HCT116 (cell line): ENCODE data around the gene ELFN2. TPM values are rescaled to one million over a fixed set of nuclear protein-coding genes. Genes with fewer than 3 reads are reported as not detected.
A peak's percentile ranks its signal among the peaks of the same experiment; 100 is the strongest.

ENCODE experiments used
- ATAC-seq: fragments of 200-7000 bp; cut with Tn5 transposase; 2 replicates; pipeline ENCODE4 v1.9.1; 2020; ENCODE audit warnings: mild to moderate bottlenecking, moderate library complexity
- BruUV-seq: library from RNA; stranded (reverse); fragments of 400-500 nt; replicated peaks from 2 replicates; lab custom pipeline; 2021; lab: Mats Ljungman, UMichigan
- CTCF ChIA-PET: fragments of 300-600 bp; sonication (Branson Sonifier 250); formaldehyde crosslinking; loops from one replicate; lab custom pipeline; 2021; ENCODE audit warnings: antibody characterized with exemption; lab: Charles Lee
- POLR2A ChIA-PET: fragments of 300-600, 350-600 bp; sonication (Branson Sonifier 250); formaldehyde crosslinking; loops from one replicate; lab custom pipeline; 2021; ENCODE audit warnings: antibody characterized with exemption; lab: Charles Lee
- RAD21 ChIA-PET, 2 experiments: fragments of 300-600 bp; sonication (Branson Sonifier 250); formaldehyde crosslinking; loops; one replicate each; lab custom pipeline; 2023; ENCODE audit warnings: low total read pairs in 2 of 2; ENCODE audit not compliant: uncharacterized antibody in 2 of 2, unreplicated experiment in 2 of 2, low non-redundant PET in 1 of 2; lab: Charles Lee
- DNase-seq: peaks from one replicate; pipeline ENCODE4 v3.0.0-alpha.2; 2010; ENCODE audit warnings: low read depth, low spot score
- H2AFZ ChIP-seq: fragments of 200-600 bp; shearing (Covaris generic), sonication (generic); 2 replicates; pipeline ENCODE4 v1.6.1; 2017; ENCODE audit warnings: low read depth, mixed run types, mixed read lengths, antibody characterized with exemption, low read length; ENCODE audit not compliant: poor library complexity, severe bottlenecking
- H3K27ac ChIP-seq: 2 replicates; pipeline ENCODE4 v1.5.1; 2012; ENCODE audit warnings: low read depth, low read length
- H3K27me3 ChIP-seq: fragments of 200-600 bp; sonication (generic); 2 replicates; pipeline ENCODE4 v1.6.1; 2016; ENCODE audit warnings: mixed run types, low read length, mixed read lengths; ENCODE audit not compliant: insufficient read depth
- H3K36me3 ChIP-seq, 2 experiments: fragments of 200-500 bp in 1 of 2; fragments of 200-600 bp in 1 of 2; sonication (Bioruptor generic) in 1 of 2; sonication (generic) in 1 of 2; 2 replicates each; pipeline versions ENCODE4 v1.5.1 to v1.6.1; 2014 to 2016; ENCODE audit warnings: low read length in 2 of 2, inconsistent platforms in 1 of 2, mixed read lengths in 1 of 2, mixed run types in 1 of 2; ENCODE audit not compliant: insufficient read depth in 2 of 2, control insufficient read depth in 1 of 2
- H3K4me1 ChIP-seq, 2 experiments: fragments of 200-600 bp in 1 of 2; sonication (generic) in 1 of 2; 2 replicates each; pipeline versions ENCODE4 v1.5.1 to v1.6.1; 2012 to 2017; ENCODE audit warnings: low read length in 2 of 2, inconsistent platforms in 1 of 2, mild to moderate bottlenecking in 1 of 2, mixed read lengths in 1 of 2, mixed run types in 1 of 2, moderate library complexity in 1 of 2; ENCODE audit not compliant: insufficient read depth in 2 of 2, control insufficient read depth in 1 of 2
- H3K4me2 ChIP-seq: fragments of 200-600 bp; sonication (generic); 2 replicates; pipeline ENCODE4 v1.6.1; 2017; ENCODE audit warnings: mixed run types, low read length, mixed read lengths
- H3K4me3 ChIP-seq, 2 experiments: fragments of 200-600 bp in 1 of 2; sonication (generic) in 1 of 2; replicated peaks in 1 of 2; 2 replicates each; pipeline ENCODE4 v1.5.1; 2011 to 2016; ENCODE audit warnings: low read length in 2 of 2, control low read depth in 1 of 2, low read depth in 1 of 2, mild to moderate bottlenecking in 1 of 2, mixed read lengths in 1 of 2, mixed run types in 1 of 2
- H3K79me2 ChIP-seq: fragments of 200-600 bp; sonication (generic); 2 replicates; pipeline ENCODE4 v1.6.1; 2017; ENCODE audit warnings: mild to moderate bottlenecking, mixed run types, low read length, moderate library complexity, mixed read lengths; ENCODE audit not compliant: insufficient read depth
- H3K9ac ChIP-seq: fragments of 200-600 bp; sonication (generic); 2 replicates; pipeline ENCODE4 v1.6.1; 2016; ENCODE audit warnings: low read length, mixed read lengths
- H3K9me2 ChIP-seq: fragments of 200-600 bp; sonication (generic), shearing (Covaris generic); 2 replicates; pipeline ENCODE4 v1.6.1; 2017; ENCODE audit warnings: mixed run types, mild to moderate bottlenecking, moderate library complexity; ENCODE audit not compliant: insufficient read depth
- H3K9me3 ChIP-seq, 2 experiments: fragments of 200-500 bp in 1 of 2; fragments of 200-600 bp in 1 of 2; sonication (Bioruptor generic) in 1 of 2; sonication (generic) in 1 of 2; 2 replicates each; pipeline ENCODE4 v1.6.1; 2014 to 2017; ENCODE audit warnings: low read length in 2 of 2, mixed read lengths in 2 of 2, inconsistent platforms in 1 of 2, low read depth in 1 of 2, mild to moderate bottlenecking in 1 of 2, mixed run types in 1 of 2, moderate library complexity in 1 of 2; ENCODE audit not compliant: control insufficient read depth in 1 of 2, insufficient read depth in 1 of 2
- H4K20me1 ChIP-seq: fragments of 200-600 bp; sonication (generic), shearing (Covaris generic); 2 replicates; pipeline ENCODE4 v1.6.1; 2017; ENCODE audit warnings: mixed run types, mild to moderate bottlenecking, moderate library complexity; ENCODE audit not compliant: insufficient read depth
- EGR1 ChIP-seq: IDR thresholded peaks from 2 replicates; pipeline ENCODE4 v1.6.1; 2012; ENCODE audit warnings: low read depth
- ELF1 ChIP-seq: IDR thresholded peaks from 2 replicates; pipeline ENCODE4 v1.6.1; 2012; ENCODE audit warnings: low read depth, borderline replicate concordance
- SIN3A ChIP-seq: IDR thresholded peaks from 2 replicates; pipeline ENCODE4 v1.6.1; 2012; ENCODE audit warnings: low read depth
- TCF7L2 ChIP-seq: IDR thresholded peaks from 2 replicates; pipeline ENCODE4 v1.7.0; 2011; ENCODE audit warnings: borderline replicate concordance, inconsistent platforms; ENCODE audit not compliant: insufficient read depth, insufficient read length; ENCODE audit errors: extremely low read depth
- YY1 ChIP-seq: IDR thresholded peaks from 2 replicates; pipeline ENCODE4 v1.6.1; 2011; ENCODE audit warnings: low read length, low read depth, moderate library complexity, mild to moderate bottlenecking; ENCODE audit not compliant: insufficient replicate concordance; ENCODE audit errors: extremely low read depth
- ZFX ChIP-seq: fragments of 450-650 bp; IDR thresholded peaks from 2 replicates; pipeline ENCODE4 v1.6.1; 2017
- intact Hi-C: fragments of 100-400 bp; cut with micrococcal nuclease; formaldehyde crosslinking; loops from 2 replicates; pipeline ENCODE4 v1.10.0; 2022
- total RNA-seq: library from RNA; stranded (reverse); gene quantifications from one replicate; pipeline ENCODE4 v1.2.1, GENCODE V29; 2021; ENCODE audit not compliant: unreplicated experiment
- TF ChIP-seq, protein P1 (sequence below): IDR thresholded peaks from 2 replicates; pipeline ENCODE4 v1.6.1; 2012; ENCODE audit warnings: low read depth

Gene ELFN2
- total RNA-seq, 1 experiment from 2014 or later, result 45.4 TPM

DNA sequence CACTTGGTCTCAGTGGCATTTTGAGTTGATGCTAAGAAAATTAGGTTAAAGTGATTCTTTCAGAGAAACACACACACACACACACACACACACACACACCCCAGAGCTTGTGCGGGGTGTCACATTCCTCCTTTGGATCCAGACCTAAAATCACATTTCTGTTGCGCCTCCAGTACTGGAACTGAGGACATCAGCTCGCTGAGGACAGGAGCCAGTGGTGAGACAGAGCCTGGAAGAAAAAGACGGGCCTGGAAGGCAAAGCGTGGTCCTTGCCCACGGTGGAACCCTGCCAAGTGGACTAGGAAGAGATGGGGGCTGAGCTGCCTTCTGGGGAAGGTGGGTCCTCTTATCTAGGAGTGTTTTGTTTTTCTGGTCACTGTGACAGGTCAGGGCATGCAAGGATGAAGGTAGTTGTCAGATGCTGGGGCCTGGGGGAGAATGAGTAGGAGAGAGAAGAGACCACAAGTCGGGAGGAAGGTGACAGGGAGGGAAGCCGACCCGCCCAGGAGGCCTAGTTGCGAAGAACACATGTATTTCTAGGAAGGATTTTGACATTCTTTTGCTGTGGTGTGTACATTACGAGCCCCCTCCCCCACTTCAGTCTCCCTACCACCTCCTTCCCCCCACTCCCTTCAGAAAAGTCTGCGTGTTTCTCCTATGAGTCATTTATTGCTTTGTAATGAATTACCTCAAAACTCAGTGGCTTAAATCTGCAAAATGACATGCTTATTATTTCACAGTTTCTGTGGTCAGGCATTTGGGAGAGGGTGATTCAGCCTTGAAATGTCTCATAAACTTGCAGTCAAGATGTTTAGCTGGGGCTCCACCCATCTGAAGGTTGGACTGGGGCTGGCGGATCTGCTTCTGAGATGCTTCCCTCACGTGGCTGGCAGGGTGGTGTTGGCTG is 4.8 kb upstream of the ELFN2 start (continued):
- TF ChIP-seq, protein P1, sequence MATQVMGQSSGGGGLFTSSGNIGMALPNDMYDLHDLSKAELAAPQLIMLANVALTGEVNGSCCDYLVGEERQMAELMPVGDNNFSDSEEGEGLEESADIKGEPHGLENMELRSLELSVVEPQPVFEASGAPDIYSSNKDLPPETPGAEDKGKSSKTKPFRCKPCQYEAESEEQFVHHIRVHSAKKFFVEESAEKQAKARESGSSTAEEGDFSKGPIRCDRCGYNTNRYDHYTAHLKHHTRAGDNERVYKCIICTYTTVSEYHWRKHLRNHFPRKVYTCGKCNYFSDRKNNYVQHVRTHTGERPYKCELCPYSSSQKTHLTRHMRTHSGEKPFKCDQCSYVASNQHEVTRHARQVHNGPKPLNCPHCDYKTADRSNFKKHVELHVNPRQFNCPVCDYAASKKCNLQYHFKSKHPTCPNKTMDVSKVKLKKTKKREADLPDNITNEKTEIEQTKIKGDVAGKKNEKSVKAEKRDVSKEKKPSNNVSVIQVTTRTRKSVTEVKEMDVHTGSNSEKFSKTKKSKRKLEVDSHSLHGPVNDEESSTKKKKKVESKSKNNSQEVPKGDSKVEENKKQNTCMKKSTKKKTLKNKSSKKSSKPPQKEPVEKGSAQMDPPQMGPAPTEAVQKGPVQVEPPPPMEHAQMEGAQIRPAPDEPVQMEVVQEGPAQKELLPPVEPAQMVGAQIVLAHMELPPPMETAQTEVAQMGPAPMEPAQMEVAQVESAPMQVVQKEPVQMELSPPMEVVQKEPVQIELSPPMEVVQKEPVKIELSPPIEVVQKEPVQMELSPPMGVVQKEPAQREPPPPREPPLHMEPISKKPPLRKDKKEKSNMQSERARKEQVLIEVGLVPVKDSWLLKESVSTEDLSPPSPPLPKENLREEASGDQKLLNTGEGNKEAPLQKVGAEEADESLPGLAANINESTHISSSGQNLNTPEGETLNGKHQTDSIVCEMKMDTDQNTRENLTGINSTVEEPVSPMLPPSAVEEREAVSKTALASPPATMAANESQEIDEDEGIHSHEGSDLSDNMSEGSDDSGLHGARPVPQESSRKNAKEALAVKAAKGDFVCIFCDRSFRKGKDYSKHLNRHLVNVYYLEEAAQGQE, result no peak
- TF ChIP-seq ZFX (0 out of 2 replicates have a peak, but pooled peaks have one; percentile 23), EGR1 (no peak), SIN3A (no peak), YY1 (no peak)
- TF ChIP-seq, all 23 proteins: peak for 3

DNA sequence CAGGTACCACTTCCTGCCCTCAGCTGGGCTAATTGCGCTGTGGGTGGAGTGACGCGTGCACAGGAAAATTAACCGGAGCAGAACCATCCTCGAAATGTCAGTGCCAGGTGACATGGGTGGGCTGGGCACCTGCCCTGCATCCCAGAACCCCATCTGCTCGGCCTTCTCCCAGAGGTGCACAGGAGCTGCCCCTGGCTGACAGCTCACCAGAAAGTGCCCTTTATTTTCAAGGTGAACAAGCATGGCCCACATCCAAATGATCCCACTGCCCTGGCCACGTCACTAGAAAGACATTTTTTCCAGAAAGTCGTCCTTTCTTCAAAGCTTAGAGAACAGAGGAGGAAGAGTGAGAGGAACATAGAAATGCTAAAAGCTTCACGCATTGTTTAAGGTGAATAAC is 4.1 kb upstream of the ELFN2 start:
- Histone ChIP-seq H3K4me3 (peak overlapping the region in 1 of 2 experiments; percentile 15; a peak in 1 of 4 replicates), H3K79me2 (peaks cover 18% of the 10 kb centered on the region; the same call in 1 of the 2 replicates), H3K9me3 (peaks cover 0 to 12% of the 10 kb centered on the region in 2 experiments; a peak in 1 of 4 replicates), H3K4me2 (peak overlapping the region; percentile 60), H4K20me1 (no peaks in the 10 kb centered on the region), H3K9ac (peak overlapping the region; percentile 44), H3K27ac (peak overlapping the region; percentile 86), H3K27me3 (no peaks in the 10 kb centered on the region), H3K9me2 (no peaks in the 10 kb centered on the region), H3K36me3 (no peaks in the 10 kb centered on the region), H2AFZ (no peak overlapping the region), H3K4me1 (peaks cover 55 to 82% of the 10 kb centered on the region in 2 experiments)
- peak; percentile 2; the same call in 1 of the 2 replicates for ATAC-seq
- ChIA-PET CTCF (interaction anchor here (1.0 to 5.7 kb wide), 4 partner anchors 11 to 114 kb away, joined by 3 to 47 read pairs (median 4); no protein-coding TSS in a partner anchor), POLR2A (interaction anchor here (0.7 to 2.2 kb wide), 3 partner anchors 100 to 156 kb away, joined by 3 to 9 read pairs (median 6); no protein-coding TSS in a partner anchor), RAD21 (interaction anchor here (0.6 to 1.5 kb wide), 6 partner anchors 11 to 114 kb away, joined by 3 to 7 read pairs (median 4); no protein-coding TSS in a partner anchor)
- TF ChIP-seq ELF1 (no peak), TCF7L2 (peak; percentile 43)
- no TSS peak for BruUV-seq
- peak; percentile 34 for DNase-seq
- intact Hi-C loops, result no loop called here
